HG03520 (cell line): ENCODE results near the gene SOWAHD.
A peak's percentile ranks its signal among the peaks of the same experiment; 100 is the strongest.
"Not testable (repeated sequence)": the region's sequence is repeated elsewhere in the genome, so short reads cannot be mapped to it uniquely, and the experiment has no call there.

ENCODE experiments used
- ATAC-seq: cut with Tn5 transposase; IDR thresholded peaks from one replicate; pipeline ENCODE4 v1.9.1; 2021; ENCODE audit warnings: mild to moderate bottlenecking, moderate library complexity; ENCODE audit not compliant: unreplicated experiment

SOWAHD gene, protein sequence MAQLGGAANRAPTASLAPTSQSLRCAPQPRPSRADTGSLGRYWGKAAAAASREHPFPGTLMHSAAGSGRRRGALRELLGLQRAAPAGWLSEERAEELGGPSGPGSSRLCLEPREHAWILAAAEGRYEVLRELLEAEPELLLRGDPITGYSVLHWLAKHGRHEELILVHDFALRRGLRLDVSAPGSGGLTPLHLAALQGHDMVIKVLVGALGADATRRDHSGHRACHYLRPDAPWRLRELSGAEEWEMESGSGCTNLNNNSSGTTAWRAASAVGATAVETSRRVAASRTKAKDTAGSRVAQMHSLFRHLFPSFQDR

DNA sequence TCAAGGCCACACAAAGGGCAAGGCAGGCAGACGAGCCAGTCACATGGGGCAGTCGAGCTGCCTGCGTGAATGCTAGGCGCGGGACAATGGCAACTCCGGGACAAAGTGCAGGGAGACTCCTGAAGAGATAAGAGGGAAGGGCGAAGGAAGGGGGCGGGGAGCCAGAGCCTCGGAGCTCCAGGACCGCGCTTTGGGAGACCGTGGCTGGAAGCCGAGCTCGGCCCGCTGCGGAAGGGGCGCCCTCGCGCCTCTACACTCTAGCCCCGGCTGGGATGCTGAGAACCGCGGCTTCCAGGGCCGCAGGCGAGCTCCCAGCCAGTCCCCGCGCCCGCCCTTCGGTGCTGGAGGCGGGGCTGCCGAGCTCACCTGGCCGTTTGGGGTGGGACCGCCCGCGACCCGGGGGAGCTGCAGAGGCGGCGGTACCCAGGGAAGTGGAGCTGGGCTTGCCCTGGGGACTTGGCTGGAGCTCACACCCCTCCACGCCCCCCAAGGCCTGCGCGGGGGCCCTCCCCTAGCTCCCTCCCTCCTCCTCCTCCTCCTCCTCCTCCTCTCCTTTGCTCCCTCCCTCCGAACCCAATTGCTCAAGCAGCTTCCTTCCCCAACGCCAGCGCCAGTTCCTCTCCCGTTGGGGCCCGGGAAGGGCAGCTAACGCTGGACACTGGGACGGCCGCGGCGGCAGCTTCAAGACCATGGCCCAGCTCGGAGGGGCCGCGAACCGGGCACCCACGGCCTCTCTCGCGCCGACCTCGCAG, at the start of gene SOWAHD:
SOWAHD (plus strand) TSS at position 610 of the 752 bp plus-strand sequence; CDS start at position 690, 80 bp downstream.
- no peak for ATAC-seq

DNA sequence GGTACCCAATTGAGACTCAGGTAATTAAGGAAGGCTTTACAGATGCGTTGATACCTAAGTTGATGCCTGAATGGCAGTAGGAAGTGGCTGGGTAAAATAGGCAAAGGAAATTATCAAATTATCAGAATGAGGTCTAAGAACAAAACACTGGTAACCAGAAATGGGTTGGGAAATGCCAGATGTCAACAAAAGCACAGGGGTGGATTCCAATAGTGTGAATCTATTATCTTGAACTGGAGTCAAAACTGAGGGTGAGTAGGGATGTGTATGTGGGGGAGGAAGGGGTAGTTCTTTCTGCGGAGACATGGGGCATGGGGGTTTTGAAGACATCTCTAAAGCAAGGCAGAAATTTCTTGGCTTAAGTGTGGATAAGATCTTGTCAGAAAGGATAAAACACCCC, 49.5 kb upstream of the SOWAHD start:
- ATAC-seq = no peak

DNA sequence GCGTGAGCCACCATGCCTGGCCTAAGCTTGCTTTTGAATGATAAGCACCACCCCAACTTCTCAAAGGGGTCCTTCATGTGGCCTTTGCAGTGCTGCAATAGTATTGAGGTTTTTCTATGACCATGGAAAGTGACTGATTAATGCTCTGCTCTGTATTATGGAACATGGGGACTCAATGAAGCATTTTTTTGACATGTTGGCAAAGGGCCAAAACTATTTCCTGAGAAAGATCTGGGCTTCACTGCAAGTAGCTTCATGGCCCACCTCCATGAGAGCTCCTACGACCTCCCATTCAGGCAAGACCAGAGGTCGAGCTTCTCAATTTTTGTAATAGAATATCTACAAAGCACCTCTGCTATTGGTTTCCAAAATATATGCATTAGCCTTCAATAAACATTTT, 48.8 kb upstream of the SOWAHD start:
- no peak for ATAC-seq

DNA sequence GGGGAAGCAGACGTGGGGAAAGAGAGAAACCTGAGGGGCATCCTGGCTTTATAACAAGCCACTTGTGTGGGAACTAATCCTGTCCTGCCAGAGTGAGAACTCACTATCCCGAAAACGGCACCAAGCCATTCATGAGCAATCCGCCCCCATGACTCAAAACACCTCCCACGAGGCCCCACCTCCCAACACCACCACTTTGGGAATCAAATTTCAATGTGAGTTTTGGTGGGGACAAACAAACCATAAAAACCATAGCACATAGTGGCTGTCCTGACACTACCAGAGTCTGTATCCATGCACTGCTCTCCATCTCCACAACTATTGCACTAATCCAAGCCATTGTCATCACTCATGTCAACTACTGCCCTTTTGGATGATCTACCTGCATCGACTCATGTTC, 36.9 kb upstream of the SOWAHD start:
- ATAC-seq = no peak

DNA sequence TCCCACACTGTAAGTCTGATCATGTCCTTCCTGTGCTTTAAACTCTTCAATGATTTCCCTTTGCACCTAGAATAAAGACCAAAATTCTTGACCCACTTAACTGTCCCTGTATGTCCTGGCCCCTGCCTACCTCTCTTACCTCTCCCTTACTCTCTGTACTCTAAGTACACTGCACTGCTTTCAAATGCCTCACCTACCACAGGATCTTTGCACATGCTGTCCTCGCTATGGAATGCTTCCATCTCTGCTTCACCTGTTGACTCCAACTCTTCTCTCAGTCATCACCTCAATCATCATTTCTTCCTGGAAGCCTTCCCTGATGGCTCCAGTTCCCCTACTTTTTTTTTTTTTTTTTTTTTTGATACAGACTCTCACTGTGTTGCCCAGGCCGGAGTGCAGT, 36.5 kb upstream of the SOWAHD start:
- no peak for ATAC-seq

DNA sequence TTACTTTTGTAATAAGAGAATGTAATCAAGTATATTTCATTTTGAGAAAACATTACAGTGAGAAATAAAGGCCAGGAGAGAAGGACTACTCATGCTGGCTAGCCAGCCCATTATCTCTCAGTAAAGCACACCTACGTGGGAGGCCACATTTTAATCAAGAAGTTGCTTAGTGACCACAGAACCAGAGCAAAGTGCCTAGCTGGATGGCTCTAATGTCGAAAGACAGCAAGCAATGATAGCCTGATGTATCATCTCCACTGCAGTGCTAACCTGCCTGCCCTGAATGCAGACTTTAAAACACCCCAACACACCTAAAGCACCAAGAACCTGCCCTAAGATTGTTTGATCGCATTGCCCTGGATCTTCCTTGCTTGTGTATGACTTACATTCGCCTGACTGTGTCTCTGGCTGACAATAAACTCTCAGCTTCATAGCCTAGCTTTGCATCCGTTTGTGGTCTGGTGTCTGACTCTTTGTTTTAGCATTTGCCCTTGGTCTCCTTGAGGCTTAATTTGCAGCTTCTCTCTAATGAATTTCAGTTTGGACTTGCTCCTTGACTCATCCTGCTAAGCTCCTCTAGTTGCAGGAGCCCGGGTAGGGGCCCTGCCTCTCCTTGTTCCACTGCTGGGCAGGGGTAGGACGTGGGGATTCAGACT, 31.4 kb upstream of the SOWAHD start:
- no peak for ATAC-seq

DNA sequence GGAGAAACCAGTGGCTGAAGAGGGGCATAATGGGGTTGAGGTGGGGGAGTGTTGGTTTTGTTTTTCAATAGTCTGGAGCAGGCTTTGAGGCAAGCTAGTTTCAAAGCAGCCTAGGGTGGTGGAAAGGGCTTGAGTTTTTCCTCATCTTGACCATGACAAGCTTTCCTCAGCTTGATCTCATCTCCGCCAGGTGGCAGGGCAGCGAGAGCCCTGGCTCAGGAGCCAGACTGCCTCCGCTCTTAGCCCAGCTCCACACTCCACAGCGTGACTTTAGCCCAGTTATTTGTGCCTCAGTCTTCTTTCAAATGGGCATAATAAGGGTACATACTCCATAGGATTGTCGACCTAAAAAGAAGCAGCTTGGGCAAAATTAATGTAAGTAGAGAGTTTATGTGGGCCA, 29.9 kb upstream of the SOWAHD start:
- no peak for ATAC-seq

DNA sequence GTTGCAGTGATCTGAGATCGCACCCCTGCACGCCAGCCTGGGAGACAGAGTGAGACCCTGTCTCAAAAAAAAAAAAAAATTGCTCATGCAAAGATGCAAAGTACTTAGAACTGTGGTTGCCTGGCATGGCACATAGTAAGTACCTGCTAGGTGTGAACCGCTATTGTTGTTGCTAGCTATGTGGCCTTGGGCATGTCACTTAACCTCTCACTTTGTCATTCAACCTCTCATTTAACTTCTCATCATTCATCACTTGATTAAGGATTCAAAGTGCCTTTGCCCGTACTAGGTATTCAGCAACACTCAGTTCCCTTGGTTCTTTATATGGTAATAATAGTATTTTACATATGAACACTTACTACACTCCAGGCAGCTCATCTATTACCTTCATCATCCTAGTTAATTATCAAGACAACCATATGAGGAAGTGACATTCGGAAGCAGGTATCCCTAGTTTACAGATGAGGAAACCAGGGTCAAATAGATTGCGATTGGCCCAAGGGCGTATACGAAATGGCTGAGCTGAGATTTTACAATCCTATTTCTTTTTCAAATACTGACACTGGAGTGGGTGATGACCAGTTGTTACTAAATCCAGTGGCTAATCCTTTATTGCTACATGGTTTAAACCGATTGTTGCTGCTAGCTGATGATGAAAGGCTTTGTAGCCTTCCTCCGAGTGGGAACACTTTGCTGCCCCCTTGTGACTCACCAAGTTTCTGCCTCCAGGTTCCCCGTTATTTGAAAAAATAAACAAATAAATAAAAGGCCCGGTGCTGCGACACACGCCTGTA, 28.8 kb upstream of the SOWAHD start:
- no peak for ATAC-seq

DNA sequence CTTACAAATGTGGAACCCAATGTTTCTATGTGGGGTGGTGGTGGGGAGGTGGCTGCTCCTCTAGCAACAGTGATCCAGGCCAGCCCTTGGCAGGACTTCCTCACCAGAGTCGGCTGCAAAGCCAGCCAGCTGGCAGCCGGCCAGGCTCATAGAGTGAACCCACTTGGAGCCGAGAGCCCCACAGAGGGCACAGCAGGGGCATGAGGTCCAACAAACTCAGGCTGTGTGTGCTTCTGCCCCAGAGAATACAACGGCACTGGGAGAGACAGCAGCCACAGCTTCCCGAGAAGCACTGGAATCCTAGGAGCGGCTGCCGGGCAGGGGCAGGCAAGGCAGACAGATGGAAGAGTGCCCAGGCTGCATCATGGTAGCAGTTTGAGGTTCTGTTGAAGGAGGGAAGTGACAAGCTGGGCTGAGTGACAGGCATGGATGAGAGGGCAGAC, 23.5 kb upstream of the SOWAHD start:
- ATAC-seq = no peak

DNA sequence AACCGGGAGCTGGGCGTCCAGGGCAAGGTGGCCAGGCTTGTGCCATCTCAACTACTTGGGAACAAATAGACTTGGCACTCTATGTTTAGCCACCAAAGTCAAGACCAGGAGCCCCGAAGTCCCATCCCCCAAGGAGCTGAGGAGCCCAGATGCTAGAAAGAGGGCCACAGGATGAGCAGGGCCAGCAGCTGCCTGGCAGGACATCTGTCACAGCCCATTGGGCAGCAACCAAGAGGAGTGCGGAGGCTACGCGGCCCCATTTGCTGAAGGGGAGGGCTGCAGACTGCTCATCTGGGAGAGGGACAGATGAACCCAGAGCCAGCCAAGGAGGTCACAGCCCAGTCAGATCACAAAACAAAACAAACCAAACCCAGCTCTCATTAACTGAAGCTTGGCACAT, 22.9 kb upstream of the SOWAHD start:
- no peak for ATAC-seq

DNA sequence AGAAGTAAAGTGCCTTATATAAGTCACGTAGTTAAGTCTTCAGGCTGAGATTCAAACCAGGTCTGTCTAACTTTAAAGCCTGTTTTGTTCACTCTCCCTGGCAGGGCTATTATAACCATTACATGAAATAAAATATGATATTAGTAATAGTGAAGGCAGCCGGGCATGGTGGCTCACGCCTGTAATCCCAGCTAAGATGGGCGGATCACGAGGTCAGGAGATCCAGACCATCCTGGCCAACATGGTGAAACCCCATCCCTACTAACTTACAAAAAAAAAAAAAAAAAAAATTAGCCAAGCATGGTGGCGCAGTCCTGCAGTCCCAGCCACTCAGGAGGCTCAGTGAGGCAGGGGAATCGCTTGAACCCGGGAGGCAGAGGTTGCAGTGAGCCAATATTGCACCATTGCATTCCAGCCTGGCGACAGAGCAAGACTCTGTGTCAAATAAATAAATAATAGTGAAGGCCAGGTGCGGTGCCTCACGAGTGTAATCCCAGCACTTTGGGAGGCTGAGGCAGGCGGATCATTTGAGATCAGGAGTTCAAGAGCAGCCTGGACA, 22.1 kb upstream of the SOWAHD start:
- no peak for ATAC-seq

DNA sequence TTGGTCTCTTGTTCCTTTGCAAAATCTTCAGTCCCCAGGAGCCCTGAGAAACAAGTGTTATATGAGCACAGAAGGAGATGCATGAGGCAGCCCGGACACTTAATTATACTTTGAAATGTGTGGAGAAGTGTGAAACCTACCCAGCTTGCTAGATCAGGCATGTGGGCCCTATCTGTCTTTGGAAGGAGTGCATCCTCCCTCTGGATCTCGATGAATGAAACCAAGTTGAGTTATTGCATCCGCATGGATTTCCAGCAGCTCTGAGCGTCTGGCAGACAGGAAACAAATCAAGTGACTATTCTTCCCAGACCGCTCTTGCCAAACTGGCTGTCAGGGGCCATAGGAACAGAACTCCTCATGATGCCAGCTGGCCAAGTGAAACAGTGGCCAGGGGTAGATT, 19.6 kb upstream of the SOWAHD start:
- ATAC-seq = no peak

DNA sequence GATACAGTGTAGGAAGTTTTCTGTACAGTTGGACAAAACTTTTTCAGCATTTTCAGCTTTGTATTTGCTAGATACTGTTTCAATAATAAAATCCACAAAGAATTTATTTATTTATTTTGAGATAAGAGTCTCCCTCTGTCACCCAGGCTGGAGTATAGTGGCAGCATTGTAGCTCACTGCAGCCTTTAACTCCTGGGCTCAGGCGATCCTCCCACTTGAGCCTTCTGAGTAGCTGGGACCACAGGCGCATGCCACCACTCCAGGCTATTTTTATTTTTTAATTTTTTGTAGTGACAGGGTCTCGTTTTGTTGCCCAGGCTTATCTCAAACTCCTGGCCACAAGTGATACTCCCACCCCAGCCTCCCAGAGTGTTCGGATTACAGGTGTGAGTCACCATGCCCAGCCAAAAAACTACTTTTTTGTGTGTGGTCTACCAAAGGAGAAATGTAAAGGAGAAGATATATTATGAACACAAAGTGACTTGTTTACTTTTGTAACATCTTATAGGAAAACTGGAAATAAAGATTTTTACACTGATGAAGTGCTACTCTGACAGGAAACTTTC, 13.0 kb upstream of the SOWAHD start:
- ATAC-seq = no peak

DNA sequence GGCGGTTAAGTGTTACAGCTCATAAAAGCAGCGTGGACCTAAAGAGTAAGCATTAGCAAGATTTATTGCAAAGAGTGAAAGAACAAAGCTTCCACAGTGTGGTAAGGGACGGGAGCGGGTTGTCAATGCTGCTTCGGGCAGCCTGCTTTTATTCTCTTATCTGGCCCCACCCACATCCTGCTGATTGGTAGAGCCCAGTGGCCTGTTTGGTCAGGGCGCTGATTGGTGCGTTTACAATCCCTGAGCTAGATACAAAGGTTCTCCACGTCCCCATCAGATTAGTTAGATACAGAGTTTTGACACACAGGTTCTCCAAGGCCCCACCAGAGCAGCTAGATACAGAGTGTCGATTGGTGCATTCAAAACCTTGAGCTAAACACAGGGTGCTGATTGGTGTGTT, 8.3 kb upstream of the SOWAHD start:
- not testable (repeated sequence) for ATAC-seq

DNA sequence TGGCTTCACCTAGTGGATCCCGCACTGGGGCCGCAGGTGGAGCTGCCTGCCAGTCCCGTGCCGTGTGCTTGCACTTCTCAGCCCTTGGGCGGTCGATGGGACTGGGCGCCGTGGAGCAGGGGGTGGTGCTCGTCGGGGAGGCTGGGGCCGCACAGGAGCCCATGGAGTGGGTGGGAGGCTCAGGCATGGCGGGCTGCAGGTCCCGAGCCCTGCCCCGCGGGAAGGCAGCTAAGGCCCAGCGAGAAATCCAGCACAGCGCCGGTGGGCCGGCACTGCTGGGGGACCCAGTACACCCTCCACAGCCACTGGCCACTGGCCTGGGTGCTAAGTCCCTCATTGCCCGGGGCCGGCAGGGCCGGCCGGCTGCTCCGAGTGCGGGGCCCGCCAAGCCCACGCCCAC, 7.6 kb upstream of the SOWAHD start:
- not testable (repeated sequence) for ATAC-seq

DNA sequence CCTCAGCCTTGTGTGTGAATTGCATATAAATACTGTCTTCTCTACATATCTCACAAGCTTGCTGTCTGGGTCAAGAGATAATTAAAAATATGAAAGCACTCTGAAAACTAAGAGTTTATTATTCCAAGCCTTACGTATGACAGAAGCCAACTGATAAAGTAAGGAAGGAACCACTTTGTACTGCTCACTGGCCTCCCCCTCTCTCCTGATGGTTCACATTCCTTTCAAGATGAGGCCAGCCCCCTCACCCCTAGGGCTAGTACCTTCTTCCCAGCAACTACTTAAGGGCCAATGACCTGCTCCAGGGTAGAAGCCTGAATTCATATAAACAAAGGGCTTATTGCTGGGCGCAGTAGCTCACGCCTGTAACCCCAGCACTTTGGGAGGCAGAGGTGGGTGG, 5.4 kb upstream of the SOWAHD start:
- no peak for ATAC-seq

DNA sequence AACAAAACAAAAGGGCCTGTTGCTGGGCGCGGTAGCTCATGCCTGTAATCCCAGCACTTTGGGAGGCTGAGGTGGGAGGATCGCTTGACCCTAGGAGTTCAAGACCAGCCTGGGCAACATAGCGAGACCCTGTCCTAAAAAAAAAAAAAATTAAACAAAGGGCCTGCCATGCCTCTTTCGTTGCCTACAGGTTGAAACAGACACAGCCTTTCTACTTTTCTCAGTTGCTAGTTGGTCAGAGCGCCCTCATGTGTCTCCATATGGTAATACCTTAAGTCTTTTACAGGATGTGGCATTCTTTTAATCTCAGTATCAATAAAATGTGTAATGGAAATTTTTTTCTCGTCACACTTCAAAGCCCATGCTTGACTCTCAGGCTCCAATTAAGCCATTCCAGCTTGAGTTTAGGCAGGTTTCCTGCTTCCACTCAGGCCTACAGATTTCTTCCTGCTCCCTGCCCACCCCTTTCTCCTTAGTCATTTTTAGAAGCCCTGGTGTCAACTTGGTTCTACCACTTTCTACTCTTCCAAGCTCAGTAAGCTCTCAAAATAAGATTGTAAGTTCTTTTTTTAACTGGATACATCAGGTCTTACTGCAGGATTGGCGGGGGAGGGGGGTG, 4.6 kb upstream of the SOWAHD start:
- ATAC-seq = no peak

DNA sequence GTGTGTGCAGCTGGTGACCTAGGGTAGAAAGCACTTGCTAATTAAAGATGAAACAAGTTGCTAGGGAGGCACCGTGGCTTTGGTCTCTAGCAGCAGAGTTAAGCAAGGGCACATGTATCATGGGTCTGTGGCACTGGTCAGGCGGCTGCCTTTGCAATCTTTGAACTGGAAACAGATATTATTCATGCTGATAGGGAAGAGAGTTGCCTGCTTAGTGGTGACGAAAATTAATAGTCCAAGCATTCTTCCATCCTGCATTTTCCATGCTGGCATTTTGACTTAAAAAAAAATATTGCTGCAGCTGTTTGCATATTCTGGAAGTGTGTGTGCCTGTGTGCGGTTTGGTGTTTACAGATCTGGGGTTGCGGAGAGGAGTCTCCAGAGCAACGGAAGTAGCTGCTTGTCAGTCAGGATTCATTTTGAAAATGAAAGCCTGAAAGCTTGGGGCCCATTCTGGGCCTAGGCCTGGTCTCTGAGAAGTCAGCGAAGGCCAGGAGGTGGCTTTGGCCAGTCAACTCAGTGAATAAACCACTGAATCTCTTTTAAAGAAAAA, 2.3 kb upstream of the SOWAHD start:
- peak; percentile 69 for ATAC-seq

DNA sequence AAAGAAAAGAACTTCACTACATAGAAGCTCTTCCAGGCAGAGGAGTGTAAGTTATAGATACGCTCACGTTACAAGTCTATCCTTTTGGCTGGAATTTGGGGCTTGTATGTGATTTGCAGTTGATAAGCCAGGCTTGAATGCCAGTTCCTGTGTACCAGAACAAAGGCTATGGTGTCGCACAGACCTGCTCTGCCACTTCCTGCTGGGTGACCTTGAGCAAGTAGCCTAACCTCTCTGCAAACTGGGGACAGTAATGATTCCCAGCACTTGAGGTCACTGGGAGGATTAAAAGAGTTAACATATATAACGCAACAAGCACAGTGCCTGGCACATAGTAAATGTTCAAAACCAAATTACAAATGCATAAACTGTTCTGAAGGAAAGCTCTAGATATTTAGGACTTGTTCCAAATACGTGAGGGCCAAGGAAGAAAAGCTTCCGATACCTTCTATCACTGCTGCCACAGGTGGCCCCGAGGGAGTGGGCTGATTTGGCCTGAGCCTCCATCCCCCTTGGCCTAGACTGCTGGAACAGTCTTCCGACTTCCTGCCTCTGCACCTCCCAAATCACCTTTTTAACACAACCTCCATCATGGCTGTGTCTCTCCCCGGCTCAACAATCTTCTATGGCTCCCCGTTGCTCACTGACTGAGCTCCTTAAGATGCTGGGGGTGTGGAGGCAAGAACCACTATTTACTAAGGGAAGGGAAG, 1.3 kb upstream of the SOWAHD start:
- ATAC-seq = no peak
